ENCODE results near the gene HSD17B8.

DNA sequence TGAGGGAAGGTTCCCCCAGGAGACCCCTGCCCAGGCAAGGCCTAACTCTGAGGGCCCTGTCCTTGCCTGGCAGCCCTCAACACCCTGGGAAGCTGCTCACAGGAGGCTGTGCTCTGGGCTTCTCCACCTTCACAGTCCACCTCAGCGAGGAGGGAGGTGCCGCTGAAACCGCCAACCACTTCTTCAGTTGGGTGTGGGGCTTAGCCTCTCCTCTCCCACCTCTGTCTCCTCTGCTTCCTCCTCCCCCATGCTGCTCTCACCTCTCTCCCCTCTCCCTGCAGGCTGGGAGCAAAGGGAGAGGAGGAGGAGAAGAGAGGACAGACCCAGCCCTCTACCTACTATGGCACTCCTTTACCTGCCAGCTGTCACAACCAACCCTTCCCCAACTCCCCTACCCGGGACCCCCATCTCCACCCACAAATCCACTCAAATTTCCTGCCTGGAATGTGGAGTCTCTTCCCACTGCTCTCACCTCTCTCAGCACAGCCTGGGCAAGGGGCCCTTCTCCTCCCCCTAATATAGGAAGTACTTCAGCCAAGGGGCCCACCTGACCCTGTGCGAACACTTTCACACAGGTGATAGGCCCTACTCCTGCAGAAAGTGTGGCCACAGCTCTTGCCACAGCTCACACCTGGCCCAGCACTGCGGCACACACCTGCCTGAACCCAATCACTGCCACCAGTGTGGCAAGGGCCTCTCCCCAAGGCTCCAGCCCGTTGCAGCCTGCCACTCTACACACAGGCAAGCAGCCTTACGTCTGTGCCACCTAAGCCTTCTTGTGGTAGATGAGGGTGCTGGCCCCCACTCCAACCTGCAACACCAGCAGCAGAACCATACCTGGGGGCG, 11.0 kb downstream of the HSD17B8 start:
- TF ChIP-seq, protein P1, sequence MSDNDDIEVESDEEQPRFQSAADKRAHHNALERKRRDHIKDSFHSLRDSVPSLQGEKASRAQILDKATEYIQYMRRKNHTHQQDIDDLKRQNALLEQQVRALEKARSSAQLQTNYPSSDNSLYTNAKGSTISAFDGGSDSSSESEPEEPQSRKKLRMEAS (IDR thresholded peaks at IDR 0.05), result no peak
- TF ChIP-seq EGR1 (IDR thresholded peaks at IDR 0.05; ENCODE audit: low read depth), result no peak
- TF ChIP-seq POLR2AphosphoS5 (IDR thresholded peaks at IDR 0.05; ENCODE audit: low read depth, low read length), result no peak
- TF ChIP-seq SIN3A (IDR thresholded peaks at IDR 0.05; ENCODE audit: low read depth), result no peak
- no peak for TF ChIP-seq TCF7L2 (IDR thresholded peaks at IDR 0.05; ENCODE audit: borderline replicate concordance, extremely low read depth, insufficient read depth, insufficient read length)
- no peak for TF ChIP-seq YY1 (IDR thresholded peaks at IDR 0.05; ENCODE audit: extremely low read depth, insufficient replicate concordance, low read depth, low read length)
- no peak for TF ChIP-seq REST (IDR thresholded peaks at IDR 0.05; ENCODE audit: low read depth)
- no peak for TF ChIP-seq EZH2 (IDR thresholded peaks at IDR 0.05)
- no peak for TF ChIP-seq POLR2A (IDR thresholded peaks at IDR 0.05; ENCODE audit: borderline replicate concordance, extremely low read depth, insufficient read depth, insufficient read length)
- TF ChIP-seq CTCF (IDR thresholded peaks at IDR 0.05 in 2 of 3, conservative IDR thresholded peaks at IDR 0.05 in 1 of 3; ENCODE audit: borderline replicate concordance in 1 of 3, insufficient read depth in 1 of 3, low read depth in 2 of 3, low read length in 2 of 3), result no peak
- TF ChIP-seq, protein P2, sequence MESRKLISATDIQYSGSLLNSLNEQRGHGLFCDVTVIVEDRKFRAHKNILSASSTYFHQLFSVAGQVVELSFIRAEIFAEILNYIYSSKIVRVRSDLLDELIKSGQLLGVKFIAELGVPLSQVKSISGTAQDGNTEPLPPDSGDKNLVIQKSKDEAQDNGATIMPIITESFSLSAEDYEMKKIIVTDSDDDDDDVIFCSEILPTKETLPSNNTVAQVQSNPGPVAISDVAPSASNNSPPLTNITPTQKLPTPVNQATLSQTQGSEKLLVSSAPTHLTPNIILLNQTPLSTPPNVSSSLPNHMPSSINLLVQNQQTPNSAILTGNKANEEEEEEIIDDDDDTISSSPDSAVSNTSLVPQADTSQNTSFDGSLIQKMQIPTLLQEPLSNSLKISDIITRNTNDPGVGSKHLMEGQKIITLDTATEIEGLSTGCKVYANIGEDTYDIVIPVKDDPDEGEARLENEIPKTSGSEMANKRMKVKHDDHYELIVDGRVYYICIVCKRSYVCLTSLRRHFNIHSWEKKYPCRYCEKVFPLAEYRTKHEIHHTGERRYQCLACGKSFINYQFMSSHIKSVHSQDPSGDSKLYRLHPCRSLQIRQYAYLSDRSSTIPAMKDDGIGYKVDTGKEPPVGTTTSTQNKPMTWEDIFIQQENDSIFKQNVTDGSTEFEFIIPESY (IDR thresholded peaks at IDR 0.05; ENCODE audit: extremely low read depth, insufficient replicate concordance, low read length), result no peak
- no peak for TF ChIP-seq ELF1 (IDR thresholded peaks at IDR 0.05; ENCODE audit: borderline replicate concordance, low read depth)
- TF ChIP-seq EZH2phosphoT487 (IDR thresholded peaks at IDR 0.05; ENCODE audit: borderline replicate concordance), result no peak
- TF ChIP-seq JUND (IDR thresholded peaks at IDR 0.05), result no peak

Measured in HCT116 (cell line).